NT2/D1 (cell line): Measurements from ENCODE around the gene CCDC88C.

Experiments used
- YY1 ChIP-seq: IDR thresholded peaks from 2 replicates; pipeline ENCODE4 v1.6.1; 2011; ENCODE audit not compliant: insufficient read length, insufficient read depth
- ZNF274 ChIP-seq: IDR thresholded peaks from 2 replicates; pipeline ENCODE4 v1.6.1; 2011; ENCODE audit warnings: mild to moderate bottlenecking, low read depth, low read length

GRCh38 chr14:91249841-91250616 is 167.6 kb downstream of the CCDC88C start:
- TF ChIP-seq YY1 (no peak), ZNF274 (no peak)
